K562 (cell line): Measurements from ENCODE around the gene CDC25B. TPM values are rescaled to one million over a fixed set of nuclear protein-coding genes. Genes with fewer than 3 reads are reported as not detected.
A peak's percentile ranks its signal among the peaks of the same experiment; 100 is the strongest.

Source experiments
- ATF3 ChIP-seq, 2 experiments: fragments of 450-650 bp in 1 of 2; sonication (generic) in 1 of 2; formaldehyde crosslinking in 1 of 2; IDR thresholded peaks in 1 of 2; conservative IDR thresholded peaks in 1 of 2; 2 replicates each; pipeline versions ENCODE4 v1.6.1 to v1.8.1; 2016 to 2023; ENCODE audit warnings: mild to moderate bottlenecking in 2 of 2, moderate library complexity in 2 of 2, inconsistent platforms in 1 of 2, missing genetic modification reagents in 1 of 2
- BACH1 ChIP-seq: fragments of 200-800 bp; sonication (Bioruptor generic); IDR thresholded peaks from 2 replicates; pipeline ENCODE4 v1.6.1; 2016; ENCODE audit warnings: missing genetic modification characterization, missing compliant biosample characterization
- ELF2 ChIP-seq: fragments of 250-450 bp; sonication (Bioruptor Pico); IDR thresholded peaks from 2 replicates; pipeline ENCODE4 v1.5.0; 2021; ENCODE audit warnings: mild to moderate bottlenecking
- ESRRA ChIP-seq: fragments of 450-650 bp; IDR thresholded peaks from 2 replicates; pipeline ENCODE4 v1.6.1; 2014; ENCODE audit warnings: low read depth, mild to moderate bottlenecking, moderate library complexity, borderline replicate concordance
- MTA1 ChIP-seq: fragments of 450-650 bp; IDR thresholded peaks from 2 replicates; pipeline ENCODE4 v1.6.1; 2017; ENCODE audit warnings: borderline replicate concordance
- NR3C1 ChIP-seq: sonication (generic); formaldehyde crosslinking; IDR thresholded peaks from 2 replicates; pipeline ENCODE4 v1.8.1; 2022; ENCODE audit warnings: missing genetic modification reagents
- PHB ChIP-seq: fragments of 250-450 bp; sonication (Bioruptor Pico); IDR thresholded peaks from 2 replicates; pipeline ENCODE4 v1.5.0; 2021
- RAD21 ChIP-seq, 2 experiments: fragments of 250-450 bp in 1 of 2; fragments of 450-650 bp in 1 of 2; sonication (Bioruptor Pico) in 1 of 2; formaldehyde crosslinking in 1 of 2; IDR thresholded peaks in 1 of 2; conservative IDR thresholded peaks in 1 of 2; 2 replicates each; pipeline versions ENCODE4 v1.4.0 to v1.8.0; 2020 to 2022; ENCODE audit warnings: mild to moderate bottlenecking in 2 of 2, moderate library complexity in 1 of 2
- RBBP5 ChIP-seq: fragments of 200-600 bp; sonication (generic); IDR thresholded peaks from 2 replicates; pipeline ENCODE4 v1.6.1; 2012; ENCODE audit warnings: borderline replicate concordance, mild to moderate bottlenecking, low read length, control low read depth, inconsistent platforms; ENCODE audit not compliant: insufficient read depth, poor library complexity, severe bottlenecking
- RCOR1 ChIP-seq, 2 experiments: IDR thresholded peaks; 2 replicates each; pipeline ENCODE4 v1.6.1; 2012; ENCODE audit warnings: low read depth in 2 of 2, low read length in 2 of 2, borderline replicate concordance in 1 of 2, improper control_type of control experiment in 1 of 2
- SMAD1 ChIP-seq: fragments of 150-350 bp; IDR thresholded peaks from 2 replicates; pipeline ENCODE4 v1.6.1; 2014; ENCODE audit warnings: low read length, low read depth; ENCODE audit not compliant: partially characterized antibody
- TAF7 ChIP-seq: fragments of 450-650 bp; IDR thresholded peaks from 2 replicates; pipeline ENCODE4 v1.6.1; 2016; ENCODE audit warnings: missing genetic modification characterization, missing compliant biosample characterization
- TSC22D4 ChIP-seq: fragments of 450-650 bp; IDR thresholded peaks from 2 replicates; pipeline ENCODE4 v1.6.1; 2016; ENCODE audit warnings: missing genetic modification characterization, missing biosample characterization, control low read depth
- WHSC1 ChIP-seq: IDR thresholded peaks from one replicate; pipeline ENCODE4 v1.6.1; 2012; ENCODE audit warnings: low read length, control low read depth, inconsistent platforms
- ZNF407 ChIP-seq: fragments of 450-650 bp; IDR thresholded peaks from 2 replicates; pipeline ENCODE4 v1.6.1; 2016; ENCODE audit warnings: low read depth
- polyA plus RNA-seq, 8 experiments: library from polyadenylated mRNA; depleted of rRNA in 4 of 8; stranded (reverse) in 5 of 8; unstranded in 3 of 8; fragments of >200 nt; fragmentation: Nextera tagmentation in 2 of 8; fragmentation: Illumina TruSeq in 1 of 8; extraction: Ambion mirVana in 2 of 8; extraction: Trizol in 1 of 8; gene quantifications; 2 replicates each; pipeline versions ENCODE4 v1.2.1 to v1.2.3, GENCODE V29; 2011 to 2014; ENCODE audit warnings: inconsistent platforms in 1 of 8, missing spikeins in 1 of 8
- total RNA-seq, 7 experiments: library from RNA; depleted of rRNA in 6 of 7; stranded (reverse); fragments of >200 nt in 6 of 7; fragmentation: Illumina TruSeq in 2 of 7; extraction: Trizol in 2 of 7; gene quantifications; 2 replicates each; pipeline versions ENCODE4 v1.2.1 to v1.2.3, GENCODE V29; 2011 to 2021; ENCODE audit warnings: low replicate concordance in 1 of 7

The CDC25B gene
- total and polyA plus RNA-seq, 9 of the 15 experiments (the other 6 are each of a cell fraction or from before 2014, with no cell fraction given) = 2.3 to 35.7 (median 9.5) TPM

GRCh38 chr20:3820048-3820900 lies 24.2 kb downstream of the CDC25B start, which contains the start of gene AP5S1 (continued):
- TF ChIP-seq WHSC1 (no peak), NR3C1 (peak; percentile 85), RCOR1 (IDR thresholded peaks at IDR 0.05; ENCODE audit: borderline replicate concordance in 1 of 2, low read depth in 2 of 2, low read length in 2 of 2) (peak in 1 of 2 experiments; percentile 43; a peak in 1 of 4 replicates), PHB (CRISPR knock-in tag) (no peak), RAD21 (CRISPR knock-in tag; conservative IDR thresholded peaks at IDR 0.05 in 1 of 2, IDR thresholded peaks at IDR 0.05 in 1 of 2) (peak; percentile 69 to 86), ZNF407 (peak; percentile 76; the same call in 1 of the 2 replicates), ELF2 (no peak), TAF7 (tag) (peak; percentile 36; the same call in 1 of the 2 replicates), TSC22D4 (no peak), BACH1 (tag) (peak; percentile 80; the same call in 1 of the 2 replicates), ATF3 (IDR thresholded peaks at IDR 0.05) (peak; percentile 85), ATF3 (CRISPR knock-in tag; conservative IDR thresholded peaks at IDR 0.05) (no peak), ESRRA (peak; percentile 92), SMAD1 (peak; percentile 57), MTA1 (peak; percentile 98), RBBP5 (peak; percentile 98)
